Colonic mucosa (tissue), 4 donors: ENCODE data around the gene CDK13. TPM values are rescaled to one million over a fixed set of nuclear protein-coding genes. Genes with fewer than 3 reads are reported as not detected.
"Not testable (repeated sequence)": the region's sequence is repeated elsewhere in the genome, so short reads cannot be mapped to it uniquely, and the experiment has no call there.

ENCODE experiments used
- DNase-seq: peaks from one replicate; pipeline ENCODE4 v3.0.0-alpha.2; 2020
- H3K27ac ChIP-seq: fragments of 200-600 bp; one replicate; pipeline ENCODE4 v1.8.0; 2021
- H3K27me3 ChIP-seq: fragments of 200-600 bp; one replicate; pipeline ENCODE4 v1.8.0; 2021
- H3K36me3 ChIP-seq: fragments of 200-600 bp; one replicate; pipeline ENCODE4 v1.8.0; 2021
- H3K4me1 ChIP-seq: fragments of 200-600 bp; one replicate; pipeline ENCODE4 v1.8.0; 2021; ENCODE audit warnings: mild to moderate bottlenecking
- H3K4me3 ChIP-seq: fragments of 200-600 bp; one replicate; pipeline ENCODE4 v1.8.0; 2021
- H3K9ac ChIP-seq, 2 donors: one replicate each; pipeline ENCODE4 v1.7.0; 2013; ENCODE audit warnings: control low read depth in 2 of 2, low read depth in 2 of 2, low read length in 2 of 2
- H3K9me3 ChIP-seq: fragments of 200-600 bp; one replicate; pipeline ENCODE4 v1.8.0; 2021
- CTCF ChIP-seq: fragments of 200-600 bp; IDR thresholded peaks from one replicate; pipeline ENCODE4 v1.8.0; 2022; ENCODE audit warnings: antibody characterized with exemption, mild to moderate bottlenecking
- intact Hi-C: fragments of 100-400 bp; cut with DNase I; formaldehyde crosslinking; loops from one replicate; pipeline ENCODE4 v1.14.1; 2022
- total RNA-seq, 2 donors: library from RNA; stranded (reverse); fragmentation: NEBNext Ultra II Directional in 1 of 2; extraction: Animal tissue kit (Norgen Biotek cat#: 25700) in 1 of 2; gene quantifications; one replicate each; pipeline ENCODE4 v1.2.1, GENCODE V29; 2021
- donor health status: healthy.
- donor health status: DM: no; HTN: no; CAD: no.
- donor health status: DM: no; HTN: no; CAD: no.

The CDK13 gene
- total RNA-seq, 2 donors from 2014 or later: 42.3 to 45.2 TPM

GRCh38 chr7:40120020-40120419, 170.0 kb downstream of the CDK13 start:
- H3K9me3 ChIP-seq: no peaks in the 10 kb centered on the region
- no peaks in the 10 kb centered on the region for H3K36me3 ChIP-seq
- no peak overlapping the region for H3K4me3 ChIP-seq
- no peak for DNase-seq
- no peak for TF ChIP-seq CTCF
- H3K27me3 ChIP-seq: no peaks in the 10 kb centered on the region
- intact Hi-C loops: no loop called here
- H3K27ac ChIP-seq: no peak overlapping the region
- no peaks in the 10 kb centered on the region for H3K4me1 ChIP-seq
- no peak overlapping the region for H3K9ac ChIP-seq

- DNase-seq, H3K9ac ChIP-seq, H3K4me1 ChIP-seq, H3K27ac ChIP-seq, H3K4me3 ChIP-seq, H3K9me3 ChIP-seq, H3K27me3 ChIP-seq, H3K36me3 ChIP-seq, intact Hi-C loops: not testable (repeated sequence)
Observed at GRCh38 chr7:40122100-40122939, 172.3 kb downstream of the CDK13 start.

- Histone ChIP-seq H3K27me3 (no peaks in the 10 kb centered on the region), H3K27ac (no peak overlapping the region), H3K4me3 (no peak overlapping the region), H3K36me3 (no peaks in the 10 kb centered on the region), H3K9me3 (no peaks in the 10 kb centered on the region), H3K9ac (no peak overlapping the region), H3K4me1 (no peaks in the 10 kb centered on the region)
- intact Hi-C loops: no loop called here
- no peak for DNase-seq
- TF ChIP-seq CTCF: no peak
Observed at GRCh38 chr7:40122940-40123254, 172.8 kb downstream of the CDK13 start.

DNA sequence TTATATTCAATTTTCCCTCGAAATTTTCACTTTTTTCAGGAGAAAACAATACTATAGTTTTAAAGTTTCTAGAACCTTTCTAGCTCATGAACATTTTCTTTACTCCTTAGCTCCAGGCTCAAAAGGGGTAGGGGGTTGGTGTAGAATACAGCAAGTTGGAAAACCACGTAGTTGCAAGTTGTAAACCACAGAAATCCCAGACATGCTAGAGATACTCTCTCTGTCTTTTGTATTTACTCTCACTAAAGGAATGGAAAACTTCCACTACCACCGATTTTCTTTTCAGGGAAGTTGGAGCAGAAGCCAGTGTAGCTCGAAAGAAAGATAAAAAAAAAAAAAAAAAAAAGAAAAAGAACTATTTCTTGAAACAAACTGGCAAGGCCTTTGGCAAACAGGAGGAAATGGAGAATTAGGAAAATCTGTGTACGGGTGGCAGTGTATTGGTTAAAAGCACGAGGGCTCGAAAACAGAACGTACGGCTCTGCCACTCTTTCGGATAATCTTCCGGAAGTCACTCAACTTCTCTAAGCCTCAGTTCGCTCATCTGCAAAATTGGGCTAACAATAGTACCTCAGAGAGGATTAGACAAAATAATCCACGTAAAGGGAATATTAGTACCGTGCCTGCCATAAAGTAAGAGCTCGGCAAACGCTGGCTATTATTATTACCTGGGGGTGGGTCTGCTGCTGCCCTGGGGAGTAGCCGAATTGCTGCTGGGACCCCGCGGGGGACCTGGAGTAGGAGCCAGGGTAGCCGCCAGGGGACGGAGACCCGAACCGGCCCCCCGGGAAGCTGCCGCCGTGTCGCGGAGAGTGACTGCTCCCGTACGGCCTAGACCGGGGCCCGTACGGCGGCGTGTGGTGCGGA, 183.7 kb downstream of the CDK13 start:
- no peaks in the 10 kb centered on the region for H3K36me3 ChIP-seq
- H3K27ac ChIP-seq: peak overlapping the region; percentile 89
- no peaks in the 10 kb centered on the region for H3K9me3 ChIP-seq
- no peak for DNase-seq
- peak overlapping the region; percentile 93 for H3K4me3 ChIP-seq
- H3K4me1 ChIP-seq: no peaks in the 10 kb centered on the region
- intact Hi-C loops: no loop called here
- H3K27me3 ChIP-seq: no peaks in the 10 kb centered on the region
- peak overlapping the region; percentile 92 to 97 for H3K9ac ChIP-seq
- TF ChIP-seq CTCF: no peak

GRCh38 chr7:40134428-40135316, 184.6 kb downstream of the CDK13 start, which contains the start of the genes MPLKIP and SUGCT:
MPLKIP (minus strand) TSS chr7:40134622; CDS start chr7:40134567, 55 bp downstream.
SUGCT (plus strand) TSS chr7:40135005.
- Histone ChIP-seq H3K36me3 (no peaks in the 10 kb centered on the region), H3K9me3 (no peaks in the 10 kb centered on the region), H3K27ac (peak within 1 kb of the TSS; percentile 89), H3K9ac (peak within 1 kb of the TSS; percentile 92 to 97), H3K4me3 (peak within 1 kb of the TSS; percentile 93), H3K27me3 (no peaks in the 10 kb centered on the region), H3K4me1 (no peaks in the 10 kb centered on the region)
- intact Hi-C loops: no loop called here
- DNase-seq: peak; percentile 86
- TF ChIP-seq CTCF: peak; percentile 97
